HCT116 (cell line): ENCODE data around the gene CST8. TPM values are rescaled to one million over a fixed set of nuclear protein-coding genes. Genes with fewer than 3 reads are reported as not detected.

Experiments used
- ATAC-seq: fragments of 200-7000 bp; cut with Tn5 transposase; 2 replicates; pipeline ENCODE4 v1.9.1; 2020; ENCODE audit warnings: mild to moderate bottlenecking, moderate library complexity
- BruUV-seq: library from RNA; stranded (reverse); fragments of 400-500 nt; replicated peaks from 2 replicates; lab custom pipeline; 2021; lab: Mats Ljungman, UMichigan
- CTCF ChIA-PET: fragments of 300-600 bp; sonication (Branson Sonifier 250); formaldehyde crosslinking; loops from one replicate; lab custom pipeline; 2021; ENCODE audit warnings: antibody characterized with exemption; lab: Charles Lee
- POLR2A ChIA-PET: fragments of 300-600, 350-600 bp; sonication (Branson Sonifier 250); formaldehyde crosslinking; loops from one replicate; lab custom pipeline; 2021; ENCODE audit warnings: antibody characterized with exemption; lab: Charles Lee
- RAD21 ChIA-PET, 2 experiments: fragments of 300-600 bp; sonication (Branson Sonifier 250); formaldehyde crosslinking; loops; one replicate each; lab custom pipeline; 2023; ENCODE audit warnings: low total read pairs in 2 of 2; ENCODE audit not compliant: uncharacterized antibody in 2 of 2, unreplicated experiment in 2 of 2, low non-redundant PET in 1 of 2; lab: Charles Lee
- DNase-seq: peaks from one replicate; pipeline ENCODE4 v3.0.0-alpha.2; 2010; ENCODE audit warnings: low read depth, low spot score
- H2AFZ ChIP-seq: fragments of 200-600 bp; shearing (Covaris generic), sonication (generic); 2 replicates; pipeline ENCODE4 v1.6.1; 2017; ENCODE audit warnings: low read depth, mixed run types, mixed read lengths, antibody characterized with exemption, low read length; ENCODE audit not compliant: poor library complexity, severe bottlenecking
- H3K27ac ChIP-seq: 2 replicates; pipeline ENCODE4 v1.5.1; 2012; ENCODE audit warnings: low read depth, low read length
- H3K27me3 ChIP-seq: fragments of 200-600 bp; sonication (generic); 2 replicates; pipeline ENCODE4 v1.6.1; 2016; ENCODE audit warnings: mixed run types, low read length, mixed read lengths; ENCODE audit not compliant: insufficient read depth
- H3K36me3 ChIP-seq, 2 experiments: fragments of 200-500 bp in 1 of 2; fragments of 200-600 bp in 1 of 2; sonication (Bioruptor generic) in 1 of 2; sonication (generic) in 1 of 2; 2 replicates each; pipeline versions ENCODE4 v1.5.1 to v1.6.1; 2014 to 2016; ENCODE audit warnings: low read length in 2 of 2, inconsistent platforms in 1 of 2, mixed read lengths in 1 of 2, mixed run types in 1 of 2; ENCODE audit not compliant: insufficient read depth in 2 of 2, control insufficient read depth in 1 of 2
- H3K4me1 ChIP-seq, 2 experiments: fragments of 200-600 bp in 1 of 2; sonication (generic) in 1 of 2; 2 replicates each; pipeline versions ENCODE4 v1.5.1 to v1.6.1; 2012 to 2017; ENCODE audit warnings: low read length in 2 of 2, inconsistent platforms in 1 of 2, mild to moderate bottlenecking in 1 of 2, mixed read lengths in 1 of 2, mixed run types in 1 of 2, moderate library complexity in 1 of 2; ENCODE audit not compliant: insufficient read depth in 2 of 2, control insufficient read depth in 1 of 2
- H3K4me2 ChIP-seq: fragments of 200-600 bp; sonication (generic); 2 replicates; pipeline ENCODE4 v1.6.1; 2017; ENCODE audit warnings: mixed run types, low read length, mixed read lengths
- H3K4me3 ChIP-seq, 2 experiments: fragments of 200-600 bp in 1 of 2; sonication (generic) in 1 of 2; replicated peaks in 1 of 2; 2 replicates each; pipeline ENCODE4 v1.5.1; 2011 to 2016; ENCODE audit warnings: low read length in 2 of 2, control low read depth in 1 of 2, low read depth in 1 of 2, mild to moderate bottlenecking in 1 of 2, mixed read lengths in 1 of 2, mixed run types in 1 of 2
- H3K79me2 ChIP-seq: fragments of 200-600 bp; sonication (generic); 2 replicates; pipeline ENCODE4 v1.6.1; 2017; ENCODE audit warnings: mild to moderate bottlenecking, mixed run types, low read length, moderate library complexity, mixed read lengths; ENCODE audit not compliant: insufficient read depth
- H3K9ac ChIP-seq: fragments of 200-600 bp; sonication (generic); 2 replicates; pipeline ENCODE4 v1.6.1; 2016; ENCODE audit warnings: low read length, mixed read lengths
- H3K9me2 ChIP-seq: fragments of 200-600 bp; sonication (generic), shearing (Covaris generic); 2 replicates; pipeline ENCODE4 v1.6.1; 2017; ENCODE audit warnings: mixed run types, mild to moderate bottlenecking, moderate library complexity; ENCODE audit not compliant: insufficient read depth
- H3K9me3 ChIP-seq, 2 experiments: fragments of 200-500 bp in 1 of 2; fragments of 200-600 bp in 1 of 2; sonication (Bioruptor generic) in 1 of 2; sonication (generic) in 1 of 2; 2 replicates each; pipeline ENCODE4 v1.6.1; 2014 to 2017; ENCODE audit warnings: low read length in 2 of 2, mixed read lengths in 2 of 2, inconsistent platforms in 1 of 2, low read depth in 1 of 2, mild to moderate bottlenecking in 1 of 2, mixed run types in 1 of 2, moderate library complexity in 1 of 2; ENCODE audit not compliant: control insufficient read depth in 1 of 2, insufficient read depth in 1 of 2
- H4K20me1 ChIP-seq: fragments of 200-600 bp; sonication (generic), shearing (Covaris generic); 2 replicates; pipeline ENCODE4 v1.6.1; 2017; ENCODE audit warnings: mixed run types, mild to moderate bottlenecking, moderate library complexity; ENCODE audit not compliant: insufficient read depth
- CBX3 ChIP-seq: IDR thresholded peaks from 2 replicates; pipeline ENCODE4 v1.6.1; 2012; ENCODE audit warnings: low read depth
- EGR1 ChIP-seq: IDR thresholded peaks from 2 replicates; pipeline ENCODE4 v1.6.1; 2012; ENCODE audit warnings: low read depth
- EZH2 ChIP-seq: fragments of 200-600 bp; sonication (generic); IDR thresholded peaks from 2 replicates; pipeline ENCODE4 v1.6.1; 2017; ENCODE audit warnings: antibody characterized with exemption, mixed run types
- EZH2phosphoT487 ChIP-seq: fragments of 200-600 bp; IDR thresholded peaks from 2 replicates; pipeline ENCODE4 v1.6.1; 2018; ENCODE audit warnings: antibody characterized with exemption, borderline replicate concordance
- FOSL1 ChIP-seq: IDR thresholded peaks from 2 replicates; pipeline ENCODE4 v1.6.1; 2012; ENCODE audit warnings: low read depth
- JUND ChIP-seq: IDR thresholded peaks from 2 replicates; pipeline ENCODE4 v1.6.1; 2012
- MAX ChIP-seq: IDR thresholded peaks from 2 replicates; pipeline ENCODE4 v1.6.1; 2012
- POLR2A ChIP-seq: IDR thresholded peaks from 2 replicates; pipeline ENCODE4 v1.7.0; 2011; ENCODE audit warnings: borderline replicate concordance; ENCODE audit not compliant: insufficient read depth, insufficient read length; ENCODE audit errors: extremely low read depth
- POLR2AphosphoS5 ChIP-seq: IDR thresholded peaks from 2 replicates; pipeline ENCODE4 v1.6.1; 2011; ENCODE audit warnings: mild to moderate bottlenecking, low read depth, low read length, moderate library complexity
- RAD21 ChIP-seq: IDR thresholded peaks from 2 replicates; pipeline ENCODE4 v1.6.1; 2012; ENCODE audit warnings: low read depth, mild to moderate bottlenecking
- SIN3A ChIP-seq: IDR thresholded peaks from 2 replicates; pipeline ENCODE4 v1.6.1; 2012; ENCODE audit warnings: low read depth
- SP1 ChIP-seq: IDR thresholded peaks from 2 replicates; pipeline ENCODE4 v1.6.1; 2012; ENCODE audit warnings: low read depth
- SRF ChIP-seq: IDR thresholded peaks from 2 replicates; pipeline ENCODE4 v1.6.1; 2012; ENCODE audit warnings: low read depth
- TCF7L2 ChIP-seq: IDR thresholded peaks from 2 replicates; pipeline ENCODE4 v1.7.0; 2011; ENCODE audit warnings: borderline replicate concordance, inconsistent platforms; ENCODE audit not compliant: insufficient read depth, insufficient read length; ENCODE audit errors: extremely low read depth
- YY1 ChIP-seq: IDR thresholded peaks from 2 replicates; pipeline ENCODE4 v1.6.1; 2011; ENCODE audit warnings: low read length, low read depth, moderate library complexity, mild to moderate bottlenecking; ENCODE audit not compliant: insufficient replicate concordance; ENCODE audit errors: extremely low read depth
- ZBTB33 ChIP-seq: IDR thresholded peaks from 2 replicates; pipeline ENCODE4 v1.6.1; 2011; ENCODE audit warnings: mild to moderate bottlenecking, low read length, moderate library complexity; ENCODE audit not compliant: insufficient replicate concordance; ENCODE audit errors: extremely low read depth
- ZFX ChIP-seq: fragments of 450-650 bp; IDR thresholded peaks from 2 replicates; pipeline ENCODE4 v1.6.1; 2017
- intact Hi-C: fragments of 100-400 bp; cut with micrococcal nuclease; formaldehyde crosslinking; loops from 2 replicates; pipeline ENCODE4 v1.10.0; 2022
- total RNA-seq: library from RNA; stranded (reverse); gene quantifications from one replicate; pipeline ENCODE4 v1.2.1, GENCODE V29; 2021; ENCODE audit not compliant: unreplicated experiment
- TF ChIP-seq, protein P1 (sequence below): IDR thresholded peaks from 2 replicates; pipeline ENCODE4 v1.6.1; 2012
- TF ChIP-seq, protein P2 (sequence below), 3 experiments: fragments of 200-600 bp in 1 of 3; sonication (generic) in 1 of 3; IDR thresholded peaks in 2 of 3; conservative IDR thresholded peaks in 1 of 3; 2 replicates each; pipeline ENCODE4 v1.5.1; 2012 to 2017; ENCODE audit warnings: low read depth in 2 of 3, low read length in 2 of 3, antibody characterized with exemption in 1 of 3, borderline replicate concordance in 1 of 3, control low read depth in 1 of 3, mild to moderate bottlenecking in 1 of 3, mixed read lengths in 1 of 3, mixed run types in 1 of 3, moderate library complexity in 1 of 3; ENCODE audit not compliant: insufficient read depth in 1 of 3

The CST8 gene
- total RNA-seq, 1 experiment from 2014 or later = not detected

GRCh38 chr20:23493172-23493772, 2.4 kb downstream of the CST8 start (continued):
- TF ChIP-seq POLR2AphosphoS5 (no peak), EGR1 (no peak), TCF7L2 (no peak), YY1 (no peak), JUND (no peak), CBX3 (no peak), SP1 (no peak)
- TF ChIP-seq, protein P1, sequence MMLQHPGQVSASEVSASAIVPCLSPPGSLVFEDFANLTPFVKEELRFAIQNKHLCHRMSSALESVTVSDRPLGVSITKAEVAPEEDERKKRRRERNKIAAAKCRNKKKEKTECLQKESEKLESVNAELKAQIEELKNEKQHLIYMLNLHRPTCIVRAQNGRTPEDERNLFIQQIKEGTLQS = no peak

DNA sequence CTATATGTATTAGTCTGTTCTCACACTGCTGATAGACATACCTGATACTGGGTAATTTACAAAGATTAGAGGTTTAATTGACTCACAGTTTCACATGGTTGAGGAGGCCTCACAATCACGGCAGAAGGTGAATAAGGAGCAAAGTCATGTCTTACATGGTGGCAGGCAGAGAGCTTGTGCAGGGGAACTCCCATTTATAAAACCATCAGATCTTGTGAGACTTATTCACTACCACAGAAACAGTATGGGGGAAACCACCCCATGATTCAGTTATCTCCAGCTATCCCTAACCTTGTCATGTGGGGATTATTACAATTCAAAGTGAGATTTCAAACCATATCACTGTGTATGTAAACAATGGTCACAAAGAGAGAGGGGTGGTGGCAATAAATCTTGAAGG, 6.6 kb downstream of the CST8 start:
- CTCF ChIA-PET = no interaction called here
- H3K27ac ChIP-seq = no peak overlapping the region
- no peak overlapping the region for H3K4me2 ChIP-seq
- no peaks in the 10 kb centered on the region; a peak in 1 of 4 replicates for H3K9me3 ChIP-seq
- no peak overlapping the region for H2AFZ ChIP-seq
- H3K27me3 ChIP-seq = no peaks in the 10 kb centered on the region; the same call in 1 of the 2 replicates
- H3K36me3 ChIP-seq = no peaks in the 10 kb centered on the region
- TF ChIP-seq EGR1 = no peak
- TF ChIP-seq JUND = no peak
- no peak for TF ChIP-seq ZBTB33
- TF ChIP-seq TCF7L2 = no peak
- no peak for TF ChIP-seq RAD21
- TF ChIP-seq SRF = no peak
- TF ChIP-seq EZH2phosphoT487 = no peak
- TF ChIP-seq MAX = no peak
- no peak for TF ChIP-seq FOSL1
- TF ChIP-seq, protein P1 = no peak
- TF ChIP-seq EZH2 = no peak
- no peak for TF ChIP-seq POLR2A
- TF ChIP-seq, protein P2, sequence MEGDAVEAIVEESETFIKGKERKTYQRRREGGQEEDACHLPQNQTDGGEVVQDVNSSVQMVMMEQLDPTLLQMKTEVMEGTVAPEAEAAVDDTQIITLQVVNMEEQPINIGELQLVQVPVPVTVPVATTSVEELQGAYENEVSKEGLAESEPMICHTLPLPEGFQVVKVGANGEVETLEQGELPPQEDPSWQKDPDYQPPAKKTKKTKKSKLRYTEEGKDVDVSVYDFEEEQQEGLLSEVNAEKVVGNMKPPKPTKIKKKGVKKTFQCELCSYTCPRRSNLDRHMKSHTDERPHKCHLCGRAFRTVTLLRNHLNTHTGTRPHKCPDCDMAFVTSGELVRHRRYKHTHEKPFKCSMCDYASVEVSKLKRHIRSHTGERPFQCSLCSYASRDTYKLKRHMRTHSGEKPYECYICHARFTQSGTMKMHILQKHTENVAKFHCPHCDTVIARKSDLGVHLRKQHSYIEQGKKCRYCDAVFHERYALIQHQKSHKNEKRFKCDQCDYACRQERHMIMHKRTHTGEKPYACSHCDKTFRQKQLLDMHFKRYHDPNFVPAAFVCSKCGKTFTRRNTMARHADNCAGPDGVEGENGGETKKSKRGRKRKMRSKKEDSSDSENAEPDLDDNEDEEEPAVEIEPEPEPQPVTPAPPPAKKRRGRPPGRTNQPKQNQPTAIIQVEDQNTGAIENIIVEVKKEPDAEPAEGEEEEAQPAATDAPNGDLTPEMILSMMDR (IDR thresholded peaks at IDR 0.05 in 2 of 3, conservative IDR thresholded peaks at IDR 0.05 in 1 of 3; ENCODE audit: borderline replicate concordance in 1 of 3, insufficient read depth in 1 of 3, low read depth in 2 of 3, low read length in 2 of 3) = no peak
- no peak for TF ChIP-seq SIN3A
- no peak for TF ChIP-seq POLR2AphosphoS5
- TF ChIP-seq SP1 = no peak
- TF ChIP-seq ZFX = no peak
- no peak for TF ChIP-seq CBX3
- POLR2A ChIA-PET = no interaction called here
- no peaks in the 10 kb centered on the region for H3K79me2 ChIP-seq
- ATAC-seq = no peak
- no peaks in the 10 kb centered on the region for H3K4me1 ChIP-seq
- no peaks in the 10 kb centered on the region for H4K20me1 ChIP-seq
- intact Hi-C loops = no loop called here
- no peak overlapping the region for H3K9ac ChIP-seq
- no peaks in the 10 kb centered on the region for H3K9me2 ChIP-seq
- no TSS peak for BruUV-seq
- RAD21 ChIA-PET = no interaction called here
- DNase-seq = no peak
- no peak overlapping the region for H3K4me3 ChIP-seq
